Tibial artery (tissue), 4 donors: ENCODE data around the gene AIRE.

Experiments
- DNase-seq, 2 donors: peaks; one replicate each; pipeline ENCODE4 v3.0.0-alpha.2; 2019
- H3K27ac ChIP-seq, 2 donors: fragments of 200-600 bp; sonication (generic) in 1 of 2; 1 replicate in 1 of 2; 2 replicates in 1 of 2; pipeline ENCODE4 v1.5.1; 2018 to 2019; ENCODE audit warnings: mild to moderate bottlenecking in 1 of 2
- H3K27me3 ChIP-seq, 2 donors: fragments of 200-600 bp; sonication (generic) in 1 of 2; one replicate each; pipeline versions ENCODE4 v1.5.1 to v1.6.0; 2016 to 2019
- H3K36me3 ChIP-seq, 3 donors: fragments of 200-600 bp; sonication (generic) in 2 of 3; one replicate each; pipeline ENCODE4 v1.5.1; 2016 to 2019; ENCODE audit warnings: mild to moderate bottlenecking in 2 of 3
- H3K4me1 ChIP-seq, 4 donors: fragments of 200-600 bp; sonication (generic) in 2 of 4; 1 replicate in 3 of 4; 2 replicates in 1 of 4; pipeline ENCODE4 v1.5.1; 2016 to 2019
- H3K4me3 ChIP-seq, 2 donors: fragments of 200-600 bp; sonication (generic) in 1 of 2; 1 replicate in 1 of 2; 2 replicates in 1 of 2; pipeline ENCODE4 v1.5.1; 2018 to 2019; ENCODE audit warnings: mild to moderate bottlenecking in 2 of 2
- H3K9me3 ChIP-seq, 3 donors: fragments of 200-600 bp; sonication (generic) in 1 of 3; one replicate each; pipeline ENCODE4 v1.5.1; 2016 to 2019
- CTCF ChIP-seq, 2 experiments: fragments of 200-600 bp in 1 of 2; fragments of 450-650 bp in 1 of 2; IDR thresholded peaks; one replicate each; pipeline ENCODE4 v1.5.1; 2017 to 2019; ENCODE audit warnings: antibody characterized with exemption in 2 of 2, mild to moderate bottlenecking in 1 of 2, moderate library complexity in 1 of 2
- intact Hi-C: fragments of 100-400 bp; cut with DNase I; formaldehyde crosslinking; loops from one replicate; pipeline ENCODE4 v1.15.0; 2023; ENCODE audit warnings: low total_unique reads

Gene AIRE

DNA sequence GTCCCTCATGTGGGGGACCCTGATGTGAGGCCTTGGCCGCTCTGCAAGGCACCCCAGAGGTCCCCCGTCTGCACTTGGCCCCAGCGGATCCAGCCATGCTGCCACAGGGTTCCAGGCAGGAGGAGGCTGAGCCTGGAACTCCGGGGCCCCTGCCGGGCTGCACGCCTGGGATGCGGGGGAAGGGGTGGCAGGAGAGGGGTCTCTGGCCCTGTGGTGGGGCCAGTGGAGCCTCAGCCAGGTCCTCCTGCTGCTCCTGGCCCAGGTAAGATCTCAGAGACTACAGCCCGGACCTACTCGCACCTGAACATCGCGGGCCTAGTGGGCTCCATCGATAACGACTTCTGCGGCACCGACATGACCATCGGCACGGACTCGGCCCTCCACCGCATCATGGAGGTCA, 27.0 kb downstream of the AIRE start:
- Histone ChIP-seq H3K4me3 (no peak overlapping the region), H3K27ac (no peak overlapping the region), H3K9me3 (no peaks in the 10 kb centered on the region), H3K27me3 (no peaks in the 10 kb centered on the region), H3K4me1 (no peaks in the 10 kb centered on the region), H3K36me3 (peaks cover 29 to 89% (median 69%) of the 10 kb centered on the region in 3 donors)
- no peak for DNase-seq
- no peak for TF ChIP-seq CTCF (IDR thresholded peaks at IDR 0.05)
- intact Hi-C loops: no loop called here

DNA sequence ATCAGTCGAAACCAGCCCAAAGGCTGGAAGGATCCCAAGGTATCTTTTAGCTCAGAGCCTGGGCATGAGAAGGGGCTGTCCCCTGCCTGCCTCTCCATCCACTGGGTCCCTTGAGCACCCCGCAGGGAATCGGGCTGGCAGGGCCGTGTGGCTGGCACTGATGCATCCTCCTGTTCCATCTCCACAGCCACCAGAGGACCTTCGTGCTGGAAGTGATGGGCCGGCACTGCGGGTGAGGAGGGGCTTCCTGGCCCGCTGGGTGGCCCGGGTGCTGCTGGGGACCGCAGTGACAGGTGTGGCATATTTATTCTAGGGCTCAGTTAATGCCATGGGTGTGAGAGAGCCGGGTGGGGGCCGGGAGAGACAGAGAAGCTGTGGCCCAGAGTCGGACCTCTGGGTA, 27.8 kb downstream of the AIRE start:
- intact Hi-C loops: no loop called here
- TF ChIP-seq CTCF (IDR thresholded peaks at IDR 0.05): no peak
- Histone ChIP-seq H3K4me1 (no peaks in the 10 kb centered on the region), H3K36me3 (peaks cover 29 to 94% (median 76%) of the 10 kb centered on the region in 3 donors), H3K27ac (no peak overlapping the region), H3K9me3 (no peaks in the 10 kb centered on the region), H3K4me3 (no peak overlapping the region), H3K27me3 (no peaks in the 10 kb centered on the region)
- no peak for DNase-seq

- no peak for TF ChIP-seq CTCF (IDR thresholded peaks at IDR 0.05)
- intact Hi-C loops: no loop called here
- Histone ChIP-seq H3K27me3 (no peaks in the 10 kb centered on the region), H3K27ac (no peak overlapping the region), H3K4me3 (no peak overlapping the region), H3K4me1 (no peaks in the 10 kb centered on the region), H3K36me3 (peaks cover 29 to 95% (median 83%) of the 10 kb centered on the region in 3 donors), H3K9me3 (no peaks in the 10 kb centered on the region)
- no peak for DNase-seq
Measured at GRCh38 chr21:44314128-44314527, 28.5 kb downstream of the AIRE start.

GRCh38 chr21:44314561-44314960, 28.9 kb downstream of the AIRE start:
- intact Hi-C loops: no loop called here
- H3K36me3 ChIP-seq: peaks cover 29 to 99% (median 87%) of the 10 kb centered on the region in 3 donors
- no peak overlapping the region for H3K4me3 ChIP-seq
- H3K27ac ChIP-seq: no peak overlapping the region
- no peak for DNase-seq
- no peak for TF ChIP-seq CTCF (IDR thresholded peaks at IDR 0.05)
- H3K27me3 ChIP-seq: no peaks in the 10 kb centered on the region
- H3K9me3 ChIP-seq: no peaks in the 10 kb centered on the region
- H3K4me1 ChIP-seq: no peaks in the 10 kb centered on the region

- intact Hi-C loops: no loop called here
- no peak for TF ChIP-seq CTCF (IDR thresholded peaks at IDR 0.05)
- no peak overlapping the region for H3K4me3 ChIP-seq
- H3K36me3 ChIP-seq: peaks cover 32 to 100% (median 95%) of the 10 kb centered on the region in 3 donors
- no peaks in the 10 kb centered on the region for H3K9me3 ChIP-seq
- no peaks in the 10 kb centered on the region for H3K4me1 ChIP-seq
- DNase-seq: no peak
- no peak overlapping the region for H3K27ac ChIP-seq
- H3K27me3 ChIP-seq: no peaks in the 10 kb centered on the region
Measured at GRCh38 chr21:44315691-44316203, 30.1 kb downstream of the AIRE start.
